SKM-1 treated with dmso at 0.1 percent for 144 hours (cell line): ENCODE data around the gene B4GALNT1.
"Not testable (repeated sequence)": the region's sequence is repeated elsewhere in the genome, so short reads cannot be mapped to it uniquely, and the experiment has no call there.

Experiments used
- DNase-seq: peaks from one replicate; lab custom pipeline; 2025; ENCODE audit not compliant: unreplicated experiment; lab: John Stamatoyannopoulos, UW

The B4GALNT1 gene

DNA sequence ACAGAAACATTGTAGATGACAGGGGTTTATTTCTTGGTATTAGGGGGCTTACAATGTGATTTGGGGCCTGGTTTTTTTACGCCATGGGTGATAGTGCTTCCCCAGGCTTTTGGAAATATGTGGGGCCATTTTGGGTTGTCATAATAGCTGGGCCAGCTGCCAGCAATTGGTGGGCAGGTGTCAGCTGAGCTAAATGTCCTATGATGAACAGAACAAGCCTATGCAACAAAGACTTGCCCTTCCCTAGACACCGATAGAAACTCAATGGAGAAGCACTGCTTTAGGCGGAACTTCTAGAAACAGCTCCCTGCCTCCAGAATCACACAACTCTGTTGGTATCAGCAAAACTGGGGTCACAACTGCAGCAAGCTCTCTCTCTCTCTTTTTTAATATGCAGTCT lies 5.1 kb upstream of the B4GALNT1 start:
- no peak for DNase-seq

GRCh38 chr12:57637364-57637763 lies 4.4 kb upstream of the B4GALNT1 start:
- DNase-seq = no peak

- not testable (repeated sequence) for DNase-seq
Observed at GRCh38 chr12:57636731-57637130, 3.7 kb upstream of the B4GALNT1 start.

- DNase-seq = no peak
Observed at GRCh38 chr12:57632073-57632957, 686 bp downstream of the B4GALNT1 start.

DNA sequence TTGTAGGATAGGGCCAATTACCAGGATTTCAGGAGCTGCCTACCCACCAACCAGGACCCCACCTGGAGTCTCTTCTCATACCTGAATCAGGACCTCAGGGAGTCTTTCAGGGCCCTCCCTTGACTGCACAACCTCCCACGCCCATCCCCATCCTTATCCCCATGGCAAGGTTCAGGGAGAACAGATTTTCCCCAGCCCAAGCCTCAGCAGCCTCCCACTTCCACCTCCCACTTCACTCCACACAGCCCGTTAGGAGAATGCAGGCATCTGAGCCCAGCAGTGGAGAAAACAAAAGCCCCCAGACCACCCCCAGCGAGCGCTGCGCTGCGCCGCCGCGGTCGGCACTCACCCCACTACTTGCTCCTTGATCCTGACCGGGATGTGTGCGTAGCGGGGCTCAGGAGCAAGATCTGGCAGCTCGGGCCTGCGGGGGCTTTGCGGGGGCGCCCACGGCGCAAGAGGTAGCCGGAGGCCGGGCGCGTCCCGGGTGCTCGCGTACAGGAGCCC lies 1.4 kb downstream of the B4GALNT1 start:
- no peak for DNase-seq

DNA sequence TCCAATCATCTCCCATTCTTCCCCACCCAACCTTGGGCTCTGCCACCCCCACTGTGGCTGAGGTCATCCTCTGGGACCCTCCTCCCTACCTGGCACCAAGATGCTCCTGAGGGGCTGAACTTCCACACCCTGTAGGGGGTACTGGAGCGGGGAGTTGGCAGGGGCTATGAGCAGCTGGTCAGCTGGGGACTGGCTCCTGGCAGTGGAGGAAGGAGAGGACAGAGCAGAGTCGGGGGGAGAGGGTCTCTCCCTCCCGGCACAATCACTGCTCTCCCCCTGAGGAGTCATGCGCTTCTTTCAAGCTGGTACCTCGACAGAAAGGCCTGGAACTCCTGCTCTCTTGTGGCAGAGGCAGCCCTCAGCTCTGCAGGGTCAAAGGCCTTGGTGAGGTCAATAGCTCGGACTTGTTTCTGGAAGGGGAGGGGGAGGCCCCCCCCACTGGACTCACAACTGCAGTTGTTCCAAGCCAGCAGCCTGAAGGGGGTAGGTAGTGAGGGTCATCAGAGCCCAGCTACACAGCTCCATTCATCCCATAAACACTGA lies 2.0 kb downstream of the B4GALNT1 start:
- DNase-seq = no peak

- DNase-seq = no peak
Observed at GRCh38 chr12:57629897-57630471, 3.0 kb downstream of the B4GALNT1 start.

GRCh38 chr12:57628280-57629191 lies 4.5 kb downstream of the B4GALNT1 start:
- no peak for DNase-seq

- DNase-seq = no peak
Observed at GRCh38 chr12:57627501-57628279, 5.3 kb downstream of the B4GALNT1 start.

DNA sequence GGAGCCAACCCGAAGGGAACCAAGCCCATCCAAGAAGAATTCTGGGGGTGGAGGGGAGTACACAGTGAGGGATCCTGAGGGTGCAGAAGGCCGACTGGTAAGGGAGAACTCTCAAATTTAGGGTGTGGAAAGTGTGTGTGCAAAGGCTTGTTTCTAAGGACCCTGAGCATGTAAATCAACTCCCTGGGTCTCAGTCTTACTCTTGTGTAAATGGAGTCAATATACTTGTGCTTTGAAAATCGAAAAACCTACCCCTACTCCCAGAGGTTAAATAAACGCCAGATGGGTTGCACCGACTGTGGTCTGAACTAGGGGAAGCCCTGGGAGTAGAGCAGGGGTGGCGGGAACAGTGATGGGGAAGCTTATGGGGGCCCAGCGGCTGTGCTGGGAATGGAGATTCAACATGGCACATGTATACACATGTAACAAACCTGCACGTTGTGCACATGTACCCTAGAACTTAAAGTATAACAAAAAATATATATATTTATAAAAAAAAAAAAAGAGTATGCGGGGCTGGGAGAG lies 6.0 kb downstream of the B4GALNT1 start:
- no peak for DNase-seq

- DNase-seq = no peak
Observed at GRCh38 chr12:57626111-57626920, 6.7 kb downstream of the B4GALNT1 start.

GRCh38 chr12:57625261-57626032 lies 7.6 kb downstream of the B4GALNT1 start:
- DNase-seq = no peak

DNA sequence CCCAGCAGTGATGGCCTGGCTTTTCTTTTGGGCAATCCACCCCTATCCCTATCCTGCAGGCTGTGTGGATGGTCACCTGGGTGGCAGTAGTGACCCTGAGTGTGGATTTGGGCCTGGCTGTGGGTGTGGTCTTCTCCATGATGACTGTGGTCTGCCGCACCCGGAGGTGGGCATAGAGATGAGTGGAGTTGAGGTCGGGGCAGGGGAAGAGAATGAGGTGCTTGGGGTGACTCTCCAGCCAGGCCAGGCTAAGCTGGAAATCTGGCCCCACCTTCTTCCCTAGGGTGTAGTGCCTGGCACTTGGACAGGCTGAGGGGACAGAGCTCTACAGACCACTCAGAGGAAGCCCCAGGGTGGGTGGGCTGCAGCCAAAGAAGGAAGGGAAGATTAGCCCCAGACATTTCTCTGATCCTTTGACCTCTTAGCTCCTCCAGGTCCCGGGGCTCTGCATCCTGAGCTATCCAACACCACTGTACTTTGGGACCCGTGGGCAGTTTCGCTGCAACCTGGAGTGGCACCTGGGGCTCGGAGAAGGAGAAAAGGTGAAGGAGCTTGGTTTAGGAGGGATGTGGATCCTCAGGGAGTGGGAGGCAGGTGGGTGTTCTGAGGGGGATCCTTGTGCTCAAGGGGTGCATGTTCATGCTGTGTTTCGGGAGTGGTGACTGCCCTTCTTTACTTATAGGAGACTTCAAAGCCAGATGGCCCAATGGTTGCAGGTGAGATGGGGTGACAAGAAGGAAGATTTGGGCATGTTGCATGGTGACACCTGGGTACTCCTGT lies 8.4 kb downstream of the B4GALNT1 start:
- DNase-seq = no peak

GRCh38 chr12:57623811-57624390 lies 9.1 kb downstream of the B4GALNT1 start:
- no peak for DNase-seq

DNA sequence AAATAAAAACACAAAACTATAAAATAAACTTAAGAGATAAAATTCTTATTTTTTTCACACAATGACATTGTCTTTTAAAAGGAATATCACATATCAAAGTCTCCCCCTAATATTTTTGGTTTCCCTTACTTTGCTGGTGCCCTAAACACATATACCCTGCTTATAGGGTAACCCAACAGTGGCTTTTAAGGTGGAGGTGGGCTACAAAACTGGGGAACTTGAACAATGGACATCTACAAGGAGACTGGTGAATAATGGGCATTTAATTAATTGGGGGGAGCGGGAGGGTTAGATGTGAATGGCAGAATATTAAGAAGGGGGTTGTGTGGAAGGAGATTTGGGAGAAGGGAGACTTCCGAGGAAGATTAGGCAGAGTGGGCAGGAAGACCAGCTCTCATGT lies 9.6 kb downstream of the B4GALNT1 start:
- DNase-seq = no peak

GRCh38 chr12:57622293-57623245 lies 10.4 kb downstream of the B4GALNT1 start:
- no peak for DNase-seq
